Smooth muscle cell (in vitro differentiated cells): ENCODE measurements around the gene LHPP. TPM values are rescaled to one million over a fixed set of nuclear protein-coding genes. Genes with fewer than 3 reads are reported as not detected.

Source experiments
- DNase-seq: peaks from one replicate; lab custom pipeline; 2025; ENCODE audit not compliant: unreplicated experiment; lab: John Stamatoyannopoulos, UW
- H2AFZ ChIP-seq: fragments of 200-600 bp; sonication (generic); 2 replicates; pipeline ENCODE4 v1.6.0; 2016; ENCODE audit warnings: antibody characterized with exemption, low read depth, mild to moderate bottlenecking
- H3F3A ChIP-seq: fragments of 200-600 bp; sonication (generic); 2 replicates; pipeline ENCODE4 v1.6.0; 2017; ENCODE audit warnings: antibody characterized with exemption, low read depth
- H3K27ac ChIP-seq: fragments of 200-600 bp; sonication (generic); 2 replicates; pipeline ENCODE4 v1.5.1; 2016; ENCODE audit warnings: low read depth, mild to moderate bottlenecking
- H3K27me3 ChIP-seq: fragments of 200-600 bp; sonication (generic); 2 replicates; pipeline ENCODE4 v1.6.1; 2016; ENCODE audit warnings: low read depth, mild to moderate bottlenecking
- H3K36me3 ChIP-seq: fragments of 200-600 bp; sonication (generic); 2 replicates; pipeline ENCODE4 v1.5.1; 2016; ENCODE audit warnings: low read depth
- H3K4me1 ChIP-seq: fragments of 200-600 bp; sonication (generic); 2 replicates; pipeline ENCODE4 v1.5.1; 2016; ENCODE audit warnings: low read depth
- H3K4me2 ChIP-seq: fragments of 200-600 bp; sonication (generic); 2 replicates; pipeline ENCODE4 v1.6.0; 2016; ENCODE audit warnings: mild to moderate bottlenecking
- H3K4me3 ChIP-seq: fragments of 200-600 bp; sonication (generic); 2 replicates; pipeline ENCODE4 v1.5.1; 2016; ENCODE audit warnings: mild to moderate bottlenecking
- H3K79me2 ChIP-seq: fragments of 200-600 bp; sonication (generic); 2 replicates; pipeline ENCODE4 v1.6.0; 2016; ENCODE audit warnings: low read depth, mild to moderate bottlenecking
- H3K9ac ChIP-seq: fragments of 200-600 bp; sonication (generic); 2 replicates; pipeline ENCODE4 v1.6.0; 2016; ENCODE audit warnings: low read depth
- H3K9me3 ChIP-seq: fragments of 200-600 bp; sonication (generic); replicated peaks from 2 replicates; pipeline ENCODE4 v1.5.1; 2016; ENCODE audit warnings: low read depth
- H4K20me1 ChIP-seq: fragments of 200-600 bp; sonication (generic); 2 replicates; pipeline ENCODE4 v1.6.0; 2016; ENCODE audit warnings: low read depth
- WGBS: methylation state at CpG from one replicate; pipeline ENCODE4 v1.1.7; 2016; ENCODE audit warnings: low lambda C conversion rate; 5-methylcytosine and 5-hydroxymethylcytosine counted together
- polyA plus RNA-seq: library from polyadenylated mRNA; unstranded; fragments of >200 nt; fragmentation: Nextera tagmentation; extraction: Ambion mirVana; gene quantifications from 2 replicates; pipeline ENCODE4 v1.2.1, GENCODE V29; 2016
- total RNA-seq: library from RNA; depleted of rRNA; stranded (reverse); fragments of >200 nt; gene quantifications from 2 replicates; pipeline ENCODE4 v1.2.3, GENCODE V29; 2014
- TF ChIP-seq, protein P1 (sequence below): fragments of 200-600 bp; sonication (generic); IDR thresholded peaks from 2 replicates; pipeline ENCODE4 v1.5.1; 2017; ENCODE audit warnings: borderline replicate concordance, mild to moderate bottlenecking, antibody characterized with exemption; ENCODE audit not compliant: insufficient read depth, poor library complexity, severe bottlenecking

LHPP gene
- total and polyA plus RNA-seq, 2 experiments from 2014 or later = 7.6 to 14.0 TPM

GRCh38 chr10:124595143-124595883 lies 133.7 kb downstream of the LHPP start:
- no peaks in the 10 kb centered on the region for H3K36me3 ChIP-seq
- no peak for DNase-seq
- WGBS = 91% methylated on average over 9 of the region's 9 CpGs
- no peaks in the 10 kb centered on the region for H3K4me1 ChIP-seq
- TF ChIP-seq, protein P1, sequence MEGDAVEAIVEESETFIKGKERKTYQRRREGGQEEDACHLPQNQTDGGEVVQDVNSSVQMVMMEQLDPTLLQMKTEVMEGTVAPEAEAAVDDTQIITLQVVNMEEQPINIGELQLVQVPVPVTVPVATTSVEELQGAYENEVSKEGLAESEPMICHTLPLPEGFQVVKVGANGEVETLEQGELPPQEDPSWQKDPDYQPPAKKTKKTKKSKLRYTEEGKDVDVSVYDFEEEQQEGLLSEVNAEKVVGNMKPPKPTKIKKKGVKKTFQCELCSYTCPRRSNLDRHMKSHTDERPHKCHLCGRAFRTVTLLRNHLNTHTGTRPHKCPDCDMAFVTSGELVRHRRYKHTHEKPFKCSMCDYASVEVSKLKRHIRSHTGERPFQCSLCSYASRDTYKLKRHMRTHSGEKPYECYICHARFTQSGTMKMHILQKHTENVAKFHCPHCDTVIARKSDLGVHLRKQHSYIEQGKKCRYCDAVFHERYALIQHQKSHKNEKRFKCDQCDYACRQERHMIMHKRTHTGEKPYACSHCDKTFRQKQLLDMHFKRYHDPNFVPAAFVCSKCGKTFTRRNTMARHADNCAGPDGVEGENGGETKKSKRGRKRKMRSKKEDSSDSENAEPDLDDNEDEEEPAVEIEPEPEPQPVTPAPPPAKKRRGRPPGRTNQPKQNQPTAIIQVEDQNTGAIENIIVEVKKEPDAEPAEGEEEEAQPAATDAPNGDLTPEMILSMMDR = no peak
- H3K79me2 ChIP-seq = no peaks in the 10 kb centered on the region
- no peak overlapping the region for H3K4me2 ChIP-seq
- no peak overlapping the region for H3K27ac ChIP-seq
- no peaks in the 10 kb centered on the region for H3F3A ChIP-seq
- H3K27me3 ChIP-seq = no peaks in the 10 kb centered on the region
- H3K9ac ChIP-seq = no peak overlapping the region
- no peak overlapping the region for H3K4me3 ChIP-seq
- H4K20me1 ChIP-seq = no peaks in the 10 kb centered on the region
- no peak overlapping the region for H2AFZ ChIP-seq
- no peaks in the 10 kb centered on the region for H3K9me3 ChIP-seq

DNA sequence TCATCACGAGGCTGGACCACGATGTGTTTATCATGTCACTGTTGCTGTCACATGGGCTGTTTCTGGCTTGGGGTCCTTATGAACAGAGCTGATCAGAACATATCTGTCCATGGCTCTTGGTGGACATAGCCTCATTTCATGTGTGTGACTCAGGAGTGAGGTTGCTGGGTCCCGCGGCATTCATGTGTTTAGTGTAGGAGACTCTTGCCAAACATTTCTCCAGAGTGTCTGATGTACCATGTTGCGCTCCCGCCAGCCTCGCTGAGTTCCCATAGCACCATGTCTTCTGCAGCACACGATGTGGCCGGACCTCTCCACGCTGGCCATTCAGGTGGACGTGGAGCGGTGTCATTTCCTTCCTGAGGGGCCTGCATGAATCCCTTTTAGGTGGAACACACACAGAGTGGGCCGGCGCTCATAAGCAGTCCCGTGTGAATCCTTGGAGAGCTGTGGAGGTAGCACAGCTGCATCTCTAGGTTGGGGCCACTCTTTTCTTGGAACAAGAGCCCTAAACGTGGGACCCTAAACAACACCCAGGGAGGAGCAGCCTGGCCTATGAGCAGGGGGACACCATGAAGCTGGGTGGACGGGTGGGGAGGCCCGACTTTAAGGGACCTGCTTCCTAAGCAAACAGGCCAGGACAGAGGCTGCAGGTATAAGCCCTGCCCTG lies 134.6 kb downstream of the LHPP start:
- Histone ChIP-seq H2AFZ (no peak overlapping the region), H3F3A (no peaks in the 10 kb centered on the region), H3K27ac (no peak overlapping the region), H3K4me2 (no peak overlapping the region), H3K9ac (no peak overlapping the region), H3K9me3 (no peaks in the 10 kb centered on the region), H3K4me1 (no peaks in the 10 kb centered on the region), H3K79me2 (no peaks in the 10 kb centered on the region), H3K27me3 (no peaks in the 10 kb centered on the region), H3K36me3 (no peaks in the 10 kb centered on the region), H3K4me3 (no peak overlapping the region), H4K20me1 (no peaks in the 10 kb centered on the region)
- no peak for DNase-seq
- WGBS = 93% methylated on average over 18 of the region's 18 CpGs
- TF ChIP-seq, protein P1 = no peak

GRCh38 chr10:124596962-124597845 lies 135.6 kb downstream of the LHPP start:
- no peaks in the 10 kb centered on the region for H3F3A ChIP-seq
- DNase-seq = no peak
- TF ChIP-seq, protein P1 = no peak

More at GRCh38 chr10:124596962-124597845, 135.6 kb downstream of the LHPP start:
- Histone ChIP-seq H3K36me3 (no peaks in the 10 kb centered on the region), H2AFZ (no peak overlapping the region), H3K4me2 (no peak overlapping the region), H3K27ac (no peak overlapping the region), H3K9ac (no peak overlapping the region), H3K4me3 (no peak overlapping the region), H3K4me1 (no peaks in the 10 kb centered on the region), H3K79me2 (no peaks in the 10 kb centered on the region), H3K27me3 (no peaks in the 10 kb centered on the region), H3K9me3 (no peaks in the 10 kb centered on the region), H4K20me1 (no peaks in the 10 kb centered on the region)
- WGBS = 89% methylated on average over 21 of the region's 21 CpGs
